Cerebellar cortex (tissue), 1 donor: ENCODE data around the gene INCA1.
A peak's percentile ranks its signal among the peaks of the same experiment; 100 is the strongest.
"Not testable (repeated sequence)": the region's sequence is repeated elsewhere in the genome, so short reads cannot be mapped to it uniquely, and the experiment has no call there.

Experiments
- DNase-seq: peaks from one replicate; pipeline ENCODE4 v3.0.0-alpha.2; 2015; ENCODE audit warnings: low spot score

INCA1 gene

GRCh38 chr17:4997302-4998026 lies at the start of gene INCA1, which contains the start of gene KIF1C:
Gene INCA1 (minus strand): TSS chr17:4997522. CDS start chr17:4994437, 3,085 bp downstream.
Gene KIF1C (plus strand): TSS chr17:4997950. CDS start chr17:5000247, 2,297 bp downstream.
- DNase-seq, result peak; percentile 92

GRCh38 chr17:5045496-5045895 lies 48.2 kb upstream of the INCA1 start:
- DNase-seq, result no peak

GRCh38 chr17:5044630-5045029 lies 47.3 kb upstream of the INCA1 start:
- DNase-seq, result no peak

- no peak for DNase-seq
Measured at GRCh38 chr17:5043524-5043923, 46.2 kb upstream of the INCA1 start.

GRCh38 chr17:5042157-5043022 lies 45.1 kb upstream of the INCA1 start:
- no peak for DNase-seq

- DNase-seq, result no peak
Measured at GRCh38 chr17:5035315-5035714, 38.0 kb upstream of the INCA1 start, which contains the start of gene SLC52A1. Gene SLC52A1 (minus strand): TSS chr17:5035426. CDS start chr17:5034606, 820 bp downstream.

- DNase-seq, result no peak
Measured at GRCh38 chr17:5034651-5035050, 37.3 kb upstream of the INCA1 start.

GRCh38 chr17:5034063-5034462 lies 36.7 kb upstream of the INCA1 start:
- no peak for DNase-seq

GRCh38 chr17:5033352-5034015 lies 36.2 kb upstream of the INCA1 start:
- no peak for DNase-seq

GRCh38 chr17:5032865-5033264 lies 35.5 kb upstream of the INCA1 start:
- DNase-seq, result no peak

GRCh38 chr17:5031365-5032082 lies 34.2 kb upstream of the INCA1 start:
- peak; percentile 78 for DNase-seq

- DNase-seq, result not testable (repeated sequence)
Measured at GRCh38 chr17:5030168-5030567, 32.8 kb upstream of the INCA1 start.

- DNase-seq, result no peak
Measured at GRCh38 chr17:5027916-5028315, 30.6 kb upstream of the INCA1 start.

GRCh38 chr17:5027299-5027698 lies 30.0 kb upstream of the INCA1 start:
- no peak for DNase-seq

GRCh38 chr17:5024604-5025003 lies 27.3 kb upstream of the INCA1 start:
- DNase-seq, result no peak

- no peak for DNase-seq
Measured at GRCh38 chr17:5023588-5024147, 26.3 kb upstream of the INCA1 start.

GRCh38 chr17:5022171-5022711 lies 24.9 kb upstream of the INCA1 start:
- no peak for DNase-seq

GRCh38 chr17:5020502-5021023 lies 23.2 kb upstream of the INCA1 start:
- DNase-seq, result no peak

- no peak for DNase-seq
Measured at GRCh38 chr17:5019475-5019956, 22.2 kb upstream of the INCA1 start.

- DNase-seq, result no peak
Measured at GRCh38 chr17:5014357-5014756, 17.0 kb upstream of the INCA1 start.

- DNase-seq, result no peak
Measured at GRCh38 chr17:5011928-5012327, 14.6 kb upstream of the INCA1 start.
